Stimulated activated CD4-positive, alpha-beta T cell treated with anti-CD3 and anti-CD28 coated beads, TNF-alpha, amount 100 ng/mL, for 24 hours (primary cell): Measurements from ENCODE around the gene MST1R.
"Not testable (repeated sequence)": the region's sequence is repeated elsewhere in the genome, so short reads cannot be mapped to it uniquely, and the experiment has no call there.

ENCODE experiments used
- DNase-seq, 3 experiments: peaks; one replicate each; pipeline ENCODE4 v3.0.0-alpha.2; 2020; ENCODE audit warnings: low read depth in 3 of 3

MST1R gene

DNA sequence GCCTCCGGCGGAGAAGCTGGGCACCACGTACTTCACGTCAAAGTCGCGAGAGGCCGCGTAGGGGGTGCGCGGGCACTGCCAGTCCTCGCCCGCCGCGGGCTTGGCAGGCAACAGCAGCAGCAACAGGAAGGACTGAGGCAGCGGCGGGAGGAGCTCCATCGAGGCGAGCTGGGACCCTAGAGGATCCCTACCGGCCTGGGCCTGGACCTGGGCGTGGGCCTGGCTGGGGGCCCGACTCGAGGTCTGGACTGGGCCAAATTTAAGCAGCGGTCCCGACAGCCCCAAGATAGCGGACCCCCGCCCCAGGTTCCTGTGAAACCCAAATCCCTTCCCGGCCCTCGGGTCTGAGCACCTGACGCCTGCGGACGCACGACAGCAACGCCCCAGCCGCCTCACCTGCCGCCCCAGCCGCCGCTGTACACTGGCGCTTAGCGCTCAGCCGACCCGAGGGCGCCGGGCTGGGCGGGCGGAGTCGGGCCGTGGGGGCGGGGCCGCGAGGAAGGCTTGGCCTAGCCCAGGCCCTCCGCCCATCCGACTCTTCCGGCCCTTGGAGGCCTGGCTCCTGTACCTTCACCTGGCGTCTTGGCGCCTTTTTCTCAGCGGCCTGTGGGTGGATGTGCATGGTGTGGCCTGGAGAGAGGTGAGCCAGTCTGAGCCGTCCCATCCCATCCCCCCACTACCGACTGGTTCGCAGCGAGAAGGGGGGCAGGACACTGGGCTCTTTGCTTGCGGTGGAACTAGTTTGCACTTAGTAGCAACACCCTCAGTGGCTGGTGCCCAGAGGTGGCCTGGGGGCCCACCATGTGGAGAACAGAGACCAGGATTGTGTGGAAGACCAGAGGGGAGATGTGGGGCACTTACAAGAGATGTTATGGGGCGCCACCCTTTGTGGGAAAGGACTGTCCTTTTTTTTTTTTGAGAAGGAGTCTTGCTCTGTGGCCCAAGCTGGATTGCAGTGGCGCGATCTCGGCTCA, at the start of gene MST1R:
MST1R (minus strand) TSS at position 423 of the 974 bp plus-strand sequence; CDS start at position 159, 264 bp downstream.
- peak; percentile 49 to 86 (median 62) for DNase-seq

DNA sequence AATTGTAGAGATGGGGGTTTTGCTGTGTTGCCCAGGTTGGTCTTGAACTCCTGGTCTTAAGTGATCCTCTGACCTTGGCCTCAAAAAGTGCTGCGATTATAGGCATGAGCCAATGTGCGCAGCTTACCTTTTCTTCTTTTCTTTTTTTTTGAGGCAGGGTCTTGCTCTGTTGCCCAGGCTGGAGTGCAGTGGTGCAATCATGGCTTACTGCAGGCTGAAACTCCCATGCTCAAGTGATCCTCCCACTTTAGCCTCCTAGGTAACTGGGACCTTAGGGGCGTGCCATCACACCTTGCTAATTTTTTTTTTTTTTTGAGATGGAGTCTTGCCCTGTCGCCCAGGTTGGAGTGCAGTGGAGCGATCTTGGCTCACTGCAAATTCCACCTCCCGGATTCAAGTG, 49.3 kb upstream of the MST1R start:
- no peak for DNase-seq

DNA sequence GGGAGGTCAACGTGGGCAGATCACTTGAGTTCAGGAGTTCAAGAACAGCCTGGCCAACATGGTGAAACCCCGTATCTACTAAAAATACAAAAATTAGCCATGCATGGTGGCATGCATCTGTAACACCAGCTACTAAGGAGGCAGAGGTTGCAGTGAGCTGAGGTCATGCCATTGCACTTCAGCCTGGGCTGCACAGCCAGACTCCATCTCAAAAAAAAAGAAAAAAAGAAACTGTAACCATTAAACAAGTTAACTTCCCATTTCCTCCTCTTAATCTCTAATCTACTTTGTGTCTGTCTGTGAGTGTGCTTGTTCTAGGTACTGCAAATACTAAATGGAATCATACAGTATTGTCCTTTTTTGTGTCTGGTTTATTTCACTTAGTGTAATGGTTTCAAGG, 39.0 kb upstream of the MST1R start:
- no peak for DNase-seq

DNA sequence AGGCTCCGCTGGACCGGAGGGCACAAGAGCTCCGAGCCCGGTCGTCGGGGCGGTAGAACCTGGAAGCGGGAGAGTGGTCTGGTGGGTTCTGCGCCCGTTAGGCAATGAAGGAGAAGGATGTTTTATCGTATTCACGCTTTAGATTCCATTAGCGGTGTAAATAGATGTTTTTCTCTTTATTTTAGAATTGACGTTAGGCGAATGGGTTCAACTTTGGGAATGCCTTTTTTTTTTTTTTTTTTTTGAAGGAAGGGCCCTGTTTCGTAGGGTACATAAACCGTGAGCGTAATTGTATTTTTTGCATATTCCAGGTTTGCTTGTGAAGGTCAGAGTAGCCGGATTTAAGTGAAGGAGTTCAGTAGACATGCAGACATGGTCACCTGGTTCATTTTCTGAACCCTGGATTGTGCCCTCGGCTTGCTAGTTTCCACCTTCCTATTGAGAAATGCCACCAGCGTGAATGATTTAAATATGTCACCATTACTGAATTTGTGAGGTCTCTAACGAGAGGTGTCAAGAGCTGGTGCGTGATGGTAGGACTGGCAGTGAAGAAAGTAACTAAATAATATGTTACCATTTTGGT, 37.1 kb upstream of the MST1R start:
- no peak for DNase-seq

DNA sequence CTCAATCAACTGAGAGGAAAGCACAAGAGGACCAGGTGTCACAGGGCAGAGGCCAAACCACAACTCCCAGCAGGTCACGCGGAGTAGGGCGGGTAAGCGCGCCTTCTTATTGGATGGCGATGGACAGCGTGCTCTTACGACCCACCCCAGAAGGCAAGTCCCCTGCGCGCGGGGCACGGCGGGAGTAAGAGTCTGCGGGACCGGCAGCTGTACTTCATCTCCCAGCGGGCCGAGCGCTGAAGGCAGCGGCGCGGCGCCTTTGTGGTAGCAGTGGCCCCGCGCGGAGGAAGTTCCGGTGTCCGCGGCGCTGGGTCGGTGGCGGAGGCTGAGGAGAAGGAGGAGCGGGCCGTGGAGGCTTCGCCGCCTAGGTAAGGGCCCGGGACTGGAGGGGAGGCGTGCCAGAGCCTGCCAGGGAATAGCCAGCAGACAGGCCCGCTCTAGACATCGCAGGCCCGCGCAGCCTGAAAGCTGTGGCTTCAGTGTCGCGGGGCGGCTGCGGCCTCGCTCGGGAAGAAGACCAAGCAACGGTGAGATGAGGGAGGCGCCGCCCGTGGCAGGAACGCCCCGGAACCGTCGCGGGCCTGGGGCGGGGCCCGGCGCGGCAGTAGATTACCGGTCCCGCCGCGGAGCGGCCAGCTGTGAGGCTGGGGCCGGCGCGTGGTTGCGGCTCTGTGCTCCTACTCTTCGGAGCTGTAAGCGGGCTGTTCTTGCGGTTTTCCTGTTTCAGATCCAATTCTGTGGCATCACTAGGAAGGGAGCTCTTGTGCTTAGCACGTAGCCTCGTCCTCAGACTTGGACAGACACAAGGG, 36.4 kb upstream of the MST1R start, which contains the start of gene RBM6:
RBM6 (plus strand) TSS at position 293 of the 809 bp plus-strand sequence. CDS start 22,492 bp downstream, outside the sequence.
- DNase-seq, result peak; percentile 89 to 96 (median 90)

DNA sequence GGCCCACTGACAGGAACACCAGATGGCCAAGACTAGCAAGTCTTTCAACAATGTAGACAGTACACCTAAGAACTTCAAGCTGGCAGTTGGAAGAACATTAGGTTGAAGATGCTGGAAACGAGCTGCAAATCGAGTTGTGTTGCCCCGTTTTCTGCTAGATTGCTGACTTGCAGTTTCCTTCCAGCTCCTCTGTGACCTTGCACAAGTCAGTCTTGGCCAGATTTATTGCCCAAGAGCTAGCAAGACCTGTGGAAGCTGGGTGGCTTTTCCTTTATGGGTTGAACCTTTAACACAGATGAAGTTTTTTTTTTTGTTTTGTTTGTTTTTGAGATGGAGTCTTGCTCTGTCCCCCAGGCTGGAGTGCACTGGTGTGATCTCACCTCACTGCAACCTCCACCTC, 33.4 kb upstream of the MST1R start:
- DNase-seq, result no peak

DNA sequence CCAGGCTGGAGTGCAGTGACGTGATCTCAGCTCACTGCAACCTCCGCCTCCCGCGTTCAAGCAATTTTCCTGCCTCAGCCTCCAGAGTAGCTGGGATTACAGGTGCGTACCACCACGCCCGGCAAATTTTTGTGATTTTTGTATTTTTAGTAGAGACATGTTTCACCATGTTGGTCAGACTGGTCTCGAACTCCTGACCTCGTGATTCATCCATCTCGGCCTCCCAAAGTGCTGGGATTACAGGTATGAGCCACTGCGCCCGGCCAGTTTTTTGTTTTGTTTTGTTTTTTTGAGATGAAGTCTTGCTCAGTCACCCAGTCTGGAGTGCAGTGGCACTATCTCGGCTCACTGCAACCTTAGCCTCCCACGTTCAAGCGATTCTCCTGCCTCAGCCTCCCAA, 28.6 kb upstream of the MST1R start:
- DNase-seq, result not testable (repeated sequence)

DNA sequence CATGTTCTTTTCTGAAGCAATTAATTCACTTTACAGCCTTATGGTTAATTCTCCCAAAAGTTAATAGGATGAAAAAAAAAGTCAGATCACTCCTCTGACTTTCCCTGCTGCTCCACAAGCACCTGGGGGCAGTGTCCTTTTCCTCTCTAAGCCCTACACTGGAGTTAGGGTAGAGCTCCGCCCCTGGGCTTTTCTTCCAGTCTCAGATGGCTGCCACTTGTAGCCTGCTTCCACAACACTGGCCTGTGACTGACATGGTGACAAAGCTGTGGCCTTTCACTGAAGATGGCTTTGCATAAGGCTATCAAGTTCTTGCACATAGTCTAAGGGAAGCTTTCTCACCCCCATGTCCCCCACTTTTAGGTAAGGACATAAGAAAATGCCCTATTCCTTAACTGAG, 27.2 kb upstream of the MST1R start:
- DNase-seq, result no peak

DNA sequence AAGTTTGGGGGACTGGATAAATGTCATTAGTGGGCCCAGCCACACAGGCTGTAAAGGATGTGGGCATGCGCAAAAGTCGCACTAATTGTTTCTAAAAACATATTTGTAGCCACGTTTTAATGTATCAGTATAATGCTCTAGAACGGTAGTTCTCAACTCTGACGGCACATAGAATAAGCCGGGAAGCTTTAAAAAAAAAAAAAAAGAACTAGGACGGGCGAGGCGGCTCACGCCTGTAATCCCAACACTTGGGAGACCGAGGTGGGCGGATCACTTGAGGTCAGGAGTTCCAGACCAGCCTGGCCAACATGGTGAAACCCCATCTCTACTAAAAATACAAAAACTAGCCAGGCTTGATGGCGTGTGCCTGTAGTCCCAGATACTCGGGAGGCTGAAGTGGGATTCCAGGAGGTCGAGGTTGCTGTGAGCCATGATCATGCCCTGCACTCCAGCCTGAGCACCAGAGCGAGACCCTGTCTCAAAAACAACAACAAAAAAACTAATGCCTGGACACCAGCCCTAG, 26.6 kb upstream of the MST1R start:
- DNase-seq, result no peak

DNA sequence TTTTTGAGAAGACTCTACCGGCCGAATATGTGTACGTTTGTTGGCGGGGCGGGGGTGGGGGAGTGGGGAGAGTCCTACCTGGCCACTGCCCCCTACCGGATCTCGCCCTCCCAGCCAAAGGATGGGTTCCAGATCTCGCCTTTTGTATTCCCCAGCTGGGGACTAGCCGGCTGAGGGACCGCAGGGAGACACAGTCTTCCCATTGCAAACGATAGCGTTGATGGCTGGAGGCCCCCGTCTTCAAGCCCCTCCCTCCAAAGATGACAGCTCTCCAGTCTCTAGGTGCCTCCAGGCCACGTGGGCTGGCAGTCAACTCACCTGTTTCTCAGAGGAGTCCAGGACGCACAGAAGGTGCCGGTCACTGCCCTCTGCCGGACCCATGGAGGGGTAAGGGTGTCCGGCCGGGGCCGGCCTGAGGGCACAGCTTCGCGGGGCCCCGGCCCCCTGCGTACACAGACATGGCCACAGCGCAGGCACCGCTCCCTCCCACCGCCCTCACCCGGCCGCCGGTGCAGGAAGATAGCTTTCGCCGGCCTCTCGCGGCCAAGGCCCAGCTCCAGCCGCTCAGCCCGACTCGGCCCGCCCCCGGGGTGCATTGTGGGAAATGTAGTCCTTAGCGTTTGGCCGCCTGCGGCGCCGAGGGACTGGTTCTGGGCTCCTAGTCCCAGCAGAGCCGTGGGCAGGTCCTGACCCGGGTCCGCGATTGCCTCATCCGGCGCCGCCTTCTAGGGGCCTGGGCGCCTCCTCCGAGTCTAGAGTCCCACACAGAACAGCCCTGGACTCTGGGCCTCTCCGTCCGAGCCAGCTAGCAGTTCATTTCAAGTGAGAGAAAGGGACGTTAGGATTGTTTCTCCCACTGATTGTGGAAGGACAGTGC, 25.9 kb upstream of the MST1R start, which contains the start of gene MON1A:
MON1A (minus strand) TSS at position 521 of the 877 bp plus-strand sequence. CDS start 16,465 bp downstream, outside the sequence.
- peak; percentile 75 to 92 (median 80) for DNase-seq

DNA sequence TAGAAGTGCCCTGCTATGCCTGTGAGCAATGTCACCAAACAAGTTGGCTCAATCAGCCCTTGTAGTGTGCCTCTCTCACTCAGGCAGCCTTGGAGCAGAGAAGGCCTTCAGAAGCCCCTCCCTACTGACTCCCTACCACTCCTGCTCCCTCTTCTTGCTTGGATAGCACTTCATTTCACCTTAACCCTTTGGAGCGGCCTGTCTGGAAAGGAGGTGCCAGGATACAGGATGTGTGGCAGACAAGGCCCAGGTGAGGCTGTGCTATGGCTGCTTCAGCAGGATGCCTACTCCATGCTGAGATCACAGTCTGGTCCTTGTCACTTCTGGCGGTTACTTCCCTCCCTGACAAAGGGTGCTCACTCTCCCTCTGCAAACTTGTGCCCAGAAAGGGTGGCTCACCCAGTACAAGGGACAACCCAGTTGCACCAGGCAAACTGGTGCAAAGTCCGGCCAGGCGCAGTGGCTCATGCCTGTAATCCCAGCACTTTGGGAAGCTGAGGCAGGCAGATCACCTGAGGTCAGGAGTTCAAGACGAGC, 24.9 kb upstream of the MST1R start:
- DNase-seq, result no peak

DNA sequence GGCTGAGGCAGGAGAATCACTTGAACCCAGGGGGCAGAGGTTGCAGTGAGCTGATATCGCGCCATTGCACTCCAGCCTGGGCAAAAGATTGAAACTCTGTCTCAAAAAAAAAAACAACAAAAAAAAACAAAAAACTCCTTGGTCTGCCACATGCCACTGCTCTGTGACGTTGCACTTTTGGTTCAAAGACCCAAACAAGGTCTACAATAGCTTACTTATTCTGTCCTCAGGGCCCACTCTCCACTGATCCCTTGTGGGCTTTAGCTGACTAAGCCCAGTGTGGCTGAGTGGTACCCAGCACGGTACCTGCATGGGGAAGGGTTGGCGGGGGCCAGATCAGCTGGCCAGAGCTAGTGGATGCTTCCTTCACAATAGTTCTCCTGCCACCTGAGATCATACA, 24.1 kb upstream of the MST1R start:
- DNase-seq, result no peak

DNA sequence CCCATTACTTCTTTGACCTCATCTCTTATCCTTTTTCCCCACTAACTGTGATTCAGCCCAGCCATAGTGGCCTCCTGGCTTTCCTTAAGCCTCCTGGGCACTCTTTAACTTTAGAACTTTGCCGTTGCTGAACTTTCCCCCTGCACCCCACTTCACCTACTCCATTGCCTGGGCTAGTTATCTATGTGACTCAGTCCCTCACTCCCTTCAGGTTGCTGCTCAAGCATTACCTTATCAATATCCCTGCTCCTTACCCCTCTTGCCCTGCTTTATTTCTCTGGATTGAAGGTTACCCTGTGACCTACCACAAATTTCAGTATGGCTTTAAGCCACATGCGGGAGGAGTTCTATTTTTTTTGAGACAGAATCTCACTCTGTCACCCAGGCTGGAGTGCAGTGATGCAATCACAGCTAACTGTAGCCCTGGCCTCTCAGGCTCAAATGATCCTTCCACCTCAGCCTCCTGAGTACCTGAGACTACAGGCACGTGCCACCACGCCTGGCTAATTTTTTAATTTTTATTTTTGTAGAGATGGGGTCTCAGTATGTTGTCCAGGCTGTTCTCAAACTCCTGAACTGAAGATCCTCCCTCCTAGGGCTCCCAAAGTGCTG, 22.6 kb upstream of the MST1R start:
- DNase-seq, result no peak

DNA sequence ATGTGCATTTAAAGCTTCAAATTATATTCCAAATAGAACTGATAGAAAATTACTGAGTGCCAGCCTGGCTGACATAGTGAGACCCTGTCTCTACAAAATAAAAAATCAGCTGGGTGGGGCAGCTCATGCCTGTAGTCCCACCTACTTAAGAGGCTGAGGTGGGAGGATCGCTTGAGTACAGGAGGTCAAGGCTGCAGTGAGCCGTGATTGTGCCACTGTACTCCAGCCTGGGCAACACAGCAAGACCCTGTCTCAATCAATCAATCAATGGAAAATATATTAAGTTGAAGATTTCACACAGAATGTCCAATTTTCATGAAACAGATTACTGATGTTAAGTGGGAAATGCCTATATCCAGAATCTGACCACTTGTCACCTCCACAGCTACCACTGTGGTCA, 21.8 kb upstream of the MST1R start:
- DNase-seq, result no peak

DNA sequence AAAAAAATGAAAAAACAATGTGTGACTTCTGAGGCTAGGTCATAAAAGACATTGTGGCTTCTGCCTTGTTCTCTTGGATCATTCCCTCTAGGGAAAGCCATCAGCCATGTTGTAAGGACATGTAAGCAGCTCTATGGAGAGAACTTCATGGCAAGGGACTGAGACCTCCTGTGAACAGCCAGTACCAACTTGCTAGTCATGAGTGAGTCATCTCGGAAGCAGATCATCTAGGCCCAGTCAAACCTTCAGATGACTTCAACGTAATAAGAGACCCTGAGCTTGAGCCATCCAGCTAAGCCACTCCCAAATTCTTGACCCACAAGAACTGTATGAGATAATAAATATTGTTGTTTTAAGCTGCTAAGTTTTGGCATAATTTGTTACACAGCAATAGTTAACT, 21.0 kb upstream of the MST1R start:
- no peak for DNase-seq

DNA sequence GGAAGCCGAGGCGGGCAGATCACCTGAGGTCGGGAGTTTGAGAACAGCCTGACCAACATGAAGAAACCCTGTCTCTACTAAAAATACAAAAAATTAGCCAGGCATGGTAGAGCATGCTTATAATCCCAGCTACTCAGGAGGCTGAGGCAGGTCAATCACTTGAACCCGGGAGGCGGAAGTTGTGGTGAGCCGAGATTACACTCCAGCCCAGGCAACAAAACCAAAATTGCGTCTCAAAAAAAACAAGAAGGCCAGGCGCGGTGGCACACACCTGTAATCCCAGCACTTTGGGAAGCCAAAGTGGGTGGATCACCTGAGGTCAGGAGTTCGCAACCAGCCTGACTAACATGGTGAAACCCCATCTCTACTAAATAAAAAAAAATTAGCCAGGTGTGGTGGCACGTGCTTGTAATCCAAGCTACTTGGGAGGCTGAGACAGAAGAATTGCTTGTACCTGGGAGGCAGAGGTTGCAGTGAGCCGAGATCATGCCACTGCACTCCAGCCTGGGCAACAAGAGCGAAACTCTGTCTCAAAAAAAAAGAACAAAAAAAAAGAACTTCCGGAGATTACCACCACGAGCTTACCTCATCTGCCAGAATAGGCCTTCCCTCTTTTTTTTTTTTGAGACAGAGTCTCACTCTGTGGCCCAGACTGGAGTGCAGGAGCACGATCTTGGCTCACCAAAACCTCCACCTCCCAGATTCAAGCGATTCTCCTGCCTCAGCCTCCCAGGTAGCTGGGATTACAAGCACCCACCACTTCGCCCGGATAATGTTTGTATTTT, 14.3 kb upstream of the MST1R start:
- not testable (repeated sequence) for DNase-seq

DNA sequence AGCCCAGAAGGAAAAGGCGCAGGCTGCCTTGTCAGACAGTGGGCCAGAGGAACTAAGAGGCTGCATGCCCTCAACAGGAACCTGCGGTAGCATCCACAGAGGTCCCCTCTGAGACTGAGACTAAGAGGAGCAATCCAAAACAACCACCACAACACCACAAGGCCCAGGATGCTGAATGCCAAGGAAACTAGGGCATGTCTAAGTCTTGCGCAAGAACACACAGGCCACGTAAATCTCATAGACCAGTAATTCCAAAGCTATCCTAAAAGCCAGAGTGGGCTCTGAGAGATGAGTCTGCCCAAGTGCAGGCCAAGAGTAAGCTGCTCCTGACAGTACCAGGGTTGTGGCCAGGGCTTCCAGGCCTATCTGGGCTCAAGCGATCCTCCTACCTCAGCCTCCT, 13.0 kb upstream of the MST1R start:
- no peak for DNase-seq

DNA sequence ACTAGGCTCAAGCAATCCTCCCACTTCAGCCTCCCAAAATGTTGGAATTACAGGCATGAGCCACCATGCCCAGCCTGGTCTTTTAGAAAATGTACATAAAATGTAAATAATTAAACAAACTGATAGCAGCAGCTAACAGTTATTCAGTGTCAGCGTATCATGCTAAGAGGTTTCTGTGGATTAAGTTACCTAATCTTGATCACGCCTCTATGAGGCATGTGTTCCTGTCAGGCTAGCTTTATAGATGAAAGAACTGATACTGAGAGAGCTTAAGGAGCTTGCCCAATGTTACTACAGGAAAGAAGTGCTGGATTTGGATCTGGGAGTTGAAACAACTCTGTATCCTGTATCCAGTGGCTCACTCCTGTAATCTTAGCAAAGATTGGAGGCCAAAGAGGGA, 11.2 kb upstream of the MST1R start:
- no peak for DNase-seq

DNA sequence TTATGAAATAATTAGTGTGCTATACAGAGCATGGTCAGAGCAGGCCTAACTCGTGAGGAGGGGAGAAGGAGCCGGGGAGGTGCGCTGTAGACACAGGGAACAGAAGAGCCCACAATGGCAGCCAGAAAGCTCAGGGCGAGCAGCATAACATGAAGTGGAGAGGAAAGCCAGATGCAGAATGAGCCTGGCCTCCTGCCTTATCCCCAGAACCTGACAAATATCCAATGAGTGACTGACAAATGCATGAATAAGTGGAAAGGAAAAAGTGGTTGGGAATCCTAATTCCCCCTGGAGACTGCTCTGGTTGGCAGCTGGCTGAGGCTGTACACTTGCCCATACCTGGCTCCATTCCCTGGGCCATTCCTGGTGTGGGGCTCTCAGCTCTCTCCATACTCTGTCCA, 9.2 kb upstream of the MST1R start:
- no peak for DNase-seq
